GM23338 (cell line): ENCODE data around the gene MYO16.

ENCODE experiments used
- CREB1 ChIP-seq: fragments of 250-450 bp; sonication (Bioruptor Pico); IDR thresholded peaks from 2 replicates; pipeline ENCODE4 v1.5.0; 2020; ENCODE audit warnings: low read depth, mild to moderate bottlenecking, moderate library complexity
- CTCF ChIP-seq, 2 experiments: fragments of 200-600 bp in 1 of 2; sonication (generic) in 1 of 2; conservative IDR thresholded peaks; 2 replicates each; pipeline versions ENCODE4 v1.5.1 to v1.6.1; 2016 to 2017; ENCODE audit warnings: antibody characterized with exemption in 2 of 2, low read depth in 2 of 2, mild to moderate bottlenecking in 2 of 2, moderate library complexity in 1 of 2
- ETS1 ChIP-seq: IDR thresholded peaks from 2 replicates; pipeline ENCODE4 v1.6.1; 2016; ENCODE audit warnings: antibody characterized with exemption
- EZH2 ChIP-seq: fragments of 200-600 bp; sonication (generic); IDR thresholded peaks from one replicate; pipeline ENCODE4 v1.8.0; 2017; ENCODE audit warnings: antibody characterized with exemption, mild to moderate bottlenecking, low read depth; ENCODE audit not compliant: unreplicated experiment
- EZH2phosphoT487 ChIP-seq: fragments of 200-600 bp; sonication (generic); IDR thresholded peaks from one replicate; pipeline ENCODE4 v1.8.1; 2018; ENCODE audit warnings: antibody characterized with exemption; ENCODE audit not compliant: unreplicated experiment
- JUNB ChIP-seq: IDR thresholded peaks from one replicate; pipeline ENCODE4 v1.6.1; 2016; ENCODE audit warnings: antibody characterized with exemption; ENCODE audit not compliant: unreplicated experiment
- POLR2AphosphoS5 ChIP-seq: IDR thresholded peaks from 2 replicates; pipeline ENCODE4 v1.6.1; 2016; ENCODE audit warnings: antibody characterized with exemption, low read depth
- STAT1 ChIP-seq: IDR thresholded peaks from one replicate; pipeline ENCODE4 v1.6.1; 2016; ENCODE audit warnings: antibody characterized with exemption; ENCODE audit not compliant: unreplicated experiment
- ZNF114 ChIP-seq: fragments of 250-450 bp; sonication (Bioruptor Pico); IDR thresholded peaks from 2 replicates; pipeline ENCODE4 v1.5.0; 2020; ENCODE audit warnings: mild to moderate bottlenecking, moderate library complexity
- ZNF331 ChIP-seq: fragments of 250-450 bp; sonication (Bioruptor Pico); IDR thresholded peaks from 2 replicates; pipeline ENCODE4 v1.5.0; 2020; ENCODE audit warnings: low read depth, mild to moderate bottlenecking, moderate library complexity
- TF ChIP-seq, protein P1 (sequence below): IDR thresholded peaks from one replicate; pipeline ENCODE4 v1.6.1; 2018; ENCODE audit warnings: antibody characterized with exemption; ENCODE audit not compliant: unreplicated experiment
- TF ChIP-seq, protein P2 (sequence below): fragments of 250-450 bp; sonication (Bioruptor Pico); IDR thresholded peaks from 2 replicates; pipeline ENCODE4 v1.5.0; 2020; ENCODE audit warnings: mild to moderate bottlenecking, moderate library complexity

GRCh38 chr13:108669381-108669780 lies 40.0 kb downstream of the MYO16 start:
- TF ChIP-seq CTCF (conservative IDR thresholded peaks at IDR 0.05; ENCODE audit: low read depth in 2 of 2) (no peak), POLR2AphosphoS5 (no peak), EZH2 (no peak), STAT1 (no peak), CREB1 (CRISPR knock-in tag) (no peak), EZH2phosphoT487 (no peak), ZNF331 (no peak), JUNB (no peak), ETS1 (no peak), ZNF114 (CRISPR knock-in tag) (no peak)
- TF ChIP-seq, protein P1, sequence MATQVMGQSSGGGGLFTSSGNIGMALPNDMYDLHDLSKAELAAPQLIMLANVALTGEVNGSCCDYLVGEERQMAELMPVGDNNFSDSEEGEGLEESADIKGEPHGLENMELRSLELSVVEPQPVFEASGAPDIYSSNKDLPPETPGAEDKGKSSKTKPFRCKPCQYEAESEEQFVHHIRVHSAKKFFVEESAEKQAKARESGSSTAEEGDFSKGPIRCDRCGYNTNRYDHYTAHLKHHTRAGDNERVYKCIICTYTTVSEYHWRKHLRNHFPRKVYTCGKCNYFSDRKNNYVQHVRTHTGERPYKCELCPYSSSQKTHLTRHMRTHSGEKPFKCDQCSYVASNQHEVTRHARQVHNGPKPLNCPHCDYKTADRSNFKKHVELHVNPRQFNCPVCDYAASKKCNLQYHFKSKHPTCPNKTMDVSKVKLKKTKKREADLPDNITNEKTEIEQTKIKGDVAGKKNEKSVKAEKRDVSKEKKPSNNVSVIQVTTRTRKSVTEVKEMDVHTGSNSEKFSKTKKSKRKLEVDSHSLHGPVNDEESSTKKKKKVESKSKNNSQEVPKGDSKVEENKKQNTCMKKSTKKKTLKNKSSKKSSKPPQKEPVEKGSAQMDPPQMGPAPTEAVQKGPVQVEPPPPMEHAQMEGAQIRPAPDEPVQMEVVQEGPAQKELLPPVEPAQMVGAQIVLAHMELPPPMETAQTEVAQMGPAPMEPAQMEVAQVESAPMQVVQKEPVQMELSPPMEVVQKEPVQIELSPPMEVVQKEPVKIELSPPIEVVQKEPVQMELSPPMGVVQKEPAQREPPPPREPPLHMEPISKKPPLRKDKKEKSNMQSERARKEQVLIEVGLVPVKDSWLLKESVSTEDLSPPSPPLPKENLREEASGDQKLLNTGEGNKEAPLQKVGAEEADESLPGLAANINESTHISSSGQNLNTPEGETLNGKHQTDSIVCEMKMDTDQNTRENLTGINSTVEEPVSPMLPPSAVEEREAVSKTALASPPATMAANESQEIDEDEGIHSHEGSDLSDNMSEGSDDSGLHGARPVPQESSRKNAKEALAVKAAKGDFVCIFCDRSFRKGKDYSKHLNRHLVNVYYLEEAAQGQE: no peak
- TF ChIP-seq, protein P2, sequence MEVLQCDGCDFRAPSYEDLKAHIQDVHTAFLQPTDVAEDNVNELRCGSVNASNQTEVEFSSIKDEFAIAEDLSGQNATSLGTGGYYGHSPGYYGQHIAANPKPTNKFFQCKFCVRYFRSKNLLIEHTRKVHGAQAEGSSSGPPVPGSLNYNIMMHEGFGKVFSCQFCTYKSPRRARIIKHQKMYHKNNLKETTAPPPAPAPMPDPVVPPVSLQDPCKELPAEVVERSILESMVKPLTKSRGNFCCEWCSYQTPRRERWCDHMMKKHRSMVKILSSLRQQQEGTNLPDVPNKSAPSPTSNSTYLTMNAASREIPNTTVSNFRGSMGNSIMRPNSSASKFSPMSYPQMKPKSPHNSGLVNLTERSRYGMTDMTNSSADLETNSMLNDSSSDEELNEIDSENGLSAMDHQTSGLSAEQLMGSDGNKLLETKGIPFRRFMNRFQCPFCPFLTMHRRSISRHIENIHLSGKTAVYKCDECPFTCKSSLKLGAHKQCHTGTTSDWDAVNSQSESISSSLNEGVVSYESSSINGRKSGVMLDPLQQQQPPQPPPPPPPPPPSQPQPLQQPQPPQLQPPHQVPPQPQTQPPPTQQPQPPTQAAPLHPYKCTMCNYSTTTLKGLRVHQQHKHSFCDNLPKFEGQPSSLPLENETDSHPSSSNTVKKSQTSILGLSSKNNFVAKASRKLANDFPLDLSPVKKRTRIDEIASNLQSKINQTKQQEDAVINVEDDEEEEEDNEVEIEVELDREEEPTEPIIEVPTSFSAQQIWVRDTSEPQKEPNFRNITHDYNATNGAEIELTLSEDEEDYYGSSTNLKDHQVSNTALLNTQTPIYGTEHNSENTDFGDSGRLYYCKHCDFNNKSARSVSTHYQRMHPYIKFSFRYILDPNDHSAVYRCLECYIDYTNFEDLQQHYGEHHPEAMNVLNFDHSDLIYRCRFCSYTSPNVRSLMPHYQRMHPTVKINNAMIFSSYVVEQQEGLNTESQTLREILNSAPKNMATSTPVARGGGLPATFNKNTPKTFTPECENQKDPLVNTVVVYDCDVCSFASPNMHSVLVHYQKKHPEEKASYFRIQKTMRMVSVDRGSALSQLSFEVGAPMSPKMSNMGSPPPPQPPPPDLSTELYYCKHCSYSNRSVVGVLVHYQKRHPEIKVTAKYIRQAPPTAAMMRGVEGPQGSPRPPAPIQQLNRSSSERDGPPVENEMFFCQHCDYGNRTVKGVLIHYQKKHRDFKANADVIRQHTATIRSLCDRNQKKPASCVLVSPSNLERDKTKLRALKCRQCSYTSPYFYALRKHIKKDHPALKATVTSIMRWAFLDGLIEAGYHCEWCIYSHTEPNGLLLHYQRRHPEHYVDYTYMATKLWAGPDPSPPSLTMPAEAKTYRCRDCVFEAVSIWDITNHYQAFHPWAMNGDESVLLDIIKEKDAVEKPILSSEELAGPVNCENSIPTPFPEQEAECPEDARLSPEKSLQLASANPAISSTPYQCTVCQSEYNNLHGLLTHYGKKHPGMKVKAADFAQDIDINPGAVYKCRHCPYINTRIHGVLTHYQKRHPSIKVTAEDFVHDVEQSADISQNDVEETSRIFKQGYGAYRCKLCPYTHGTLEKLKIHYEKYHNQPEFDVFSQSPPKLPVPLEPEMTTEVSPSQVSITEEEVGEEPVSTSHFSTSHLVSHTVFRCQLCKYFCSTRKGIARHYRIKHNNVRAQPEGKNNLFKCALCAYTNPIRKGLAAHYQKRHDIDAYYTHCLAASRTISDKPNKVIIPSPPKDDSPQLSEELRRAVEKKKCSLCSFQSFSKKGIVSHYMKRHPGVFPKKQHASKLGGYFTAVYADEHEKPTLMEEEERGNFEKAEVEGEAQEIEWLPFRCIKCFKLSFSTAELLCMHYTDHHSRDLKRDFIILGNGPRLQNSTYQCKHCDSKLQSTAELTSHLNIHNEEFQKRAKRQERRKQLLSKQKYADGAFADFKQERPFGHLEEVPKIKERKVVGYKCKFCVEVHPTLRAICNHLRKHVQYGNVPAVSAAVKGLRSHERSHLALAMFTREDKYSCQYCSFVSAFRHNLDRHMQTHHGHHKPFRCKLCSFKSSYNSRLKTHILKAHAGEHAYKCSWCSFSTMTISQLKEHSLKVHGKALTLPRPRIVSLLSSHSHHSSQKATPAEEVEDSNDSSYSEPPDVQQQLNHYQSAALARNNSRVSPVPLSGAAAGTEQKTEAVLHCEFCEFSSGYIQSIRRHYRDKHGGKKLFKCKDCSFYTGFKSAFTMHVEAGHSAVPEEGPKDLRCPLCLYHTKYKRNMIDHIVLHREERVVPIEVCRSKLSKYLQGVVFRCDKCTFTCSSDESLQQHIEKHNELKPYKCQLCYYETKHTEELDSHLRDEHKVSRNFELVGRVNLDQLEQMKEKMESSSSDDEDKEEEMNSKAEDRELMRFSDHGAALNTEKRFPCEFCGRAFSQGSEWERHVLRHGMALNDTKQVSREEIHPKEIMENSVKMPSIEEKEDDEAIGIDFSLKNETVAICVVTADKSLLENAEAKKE (CRISPR knock-in tag): no peak
